IMR-90 (cell line): Measurements from ENCODE around the gene ADGRV1.

Experiments
- FOS ChIP-seq: fragments of 150-350 bp; IDR thresholded peaks from 2 replicates; pipeline ENCODE4 v1.6.1; 2016; ENCODE audit warnings: low read depth, low read length
- NFE2L2 ChIP-seq: fragments of 150-350 bp; IDR thresholded peaks from 2 replicates; pipeline ENCODE4 v1.6.1; 2016; ENCODE audit warnings: low read depth, mild to moderate bottlenecking, low read length
- POLR2A ChIP-seq: IDR thresholded peaks from 2 replicates; pipeline ENCODE4 v1.6.1; 2012; ENCODE audit warnings: mild to moderate bottlenecking, low read depth, low read length
- TF ChIP-seq, protein P1 (sequence below): conservative IDR thresholded peaks from 2 replicates; pipeline ENCODE4 v1.5.1; 2012; ENCODE audit warnings: mild to moderate bottlenecking, low read depth, low read length, improper control_type of control experiment
- TF ChIP-seq, protein P2 (sequence below): fragments of 150-350 bp; IDR thresholded peaks from 2 replicates; pipeline ENCODE4 v1.6.1; 2017; ENCODE audit warnings: mild to moderate bottlenecking, antibody characterized with exemption, low read length, low read depth

DNA sequence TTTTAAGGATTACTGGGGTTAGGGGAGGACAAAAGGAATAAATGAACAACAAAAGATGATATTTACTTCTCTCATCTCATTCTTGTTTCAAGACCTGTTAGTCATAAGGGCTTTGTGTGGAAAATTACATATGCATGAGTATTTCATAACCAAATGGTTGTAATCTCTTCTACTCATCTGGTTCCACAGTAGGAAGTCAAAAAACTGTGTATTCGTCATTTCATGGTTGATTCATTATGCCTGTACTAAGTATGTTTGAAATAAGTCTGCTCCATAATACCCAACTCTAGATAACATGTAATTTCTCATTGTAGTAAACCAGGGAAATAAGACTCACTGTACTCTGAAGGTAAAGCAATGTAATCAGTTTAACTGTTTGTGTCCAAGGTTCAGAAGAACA, 611.7 kb downstream of the ADGRV1 start:
- TF ChIP-seq, protein P1, sequence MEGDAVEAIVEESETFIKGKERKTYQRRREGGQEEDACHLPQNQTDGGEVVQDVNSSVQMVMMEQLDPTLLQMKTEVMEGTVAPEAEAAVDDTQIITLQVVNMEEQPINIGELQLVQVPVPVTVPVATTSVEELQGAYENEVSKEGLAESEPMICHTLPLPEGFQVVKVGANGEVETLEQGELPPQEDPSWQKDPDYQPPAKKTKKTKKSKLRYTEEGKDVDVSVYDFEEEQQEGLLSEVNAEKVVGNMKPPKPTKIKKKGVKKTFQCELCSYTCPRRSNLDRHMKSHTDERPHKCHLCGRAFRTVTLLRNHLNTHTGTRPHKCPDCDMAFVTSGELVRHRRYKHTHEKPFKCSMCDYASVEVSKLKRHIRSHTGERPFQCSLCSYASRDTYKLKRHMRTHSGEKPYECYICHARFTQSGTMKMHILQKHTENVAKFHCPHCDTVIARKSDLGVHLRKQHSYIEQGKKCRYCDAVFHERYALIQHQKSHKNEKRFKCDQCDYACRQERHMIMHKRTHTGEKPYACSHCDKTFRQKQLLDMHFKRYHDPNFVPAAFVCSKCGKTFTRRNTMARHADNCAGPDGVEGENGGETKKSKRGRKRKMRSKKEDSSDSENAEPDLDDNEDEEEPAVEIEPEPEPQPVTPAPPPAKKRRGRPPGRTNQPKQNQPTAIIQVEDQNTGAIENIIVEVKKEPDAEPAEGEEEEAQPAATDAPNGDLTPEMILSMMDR, result no peak
- no peak for TF ChIP-seq POLR2A
- no peak for TF ChIP-seq FOS
- TF ChIP-seq, protein P2, sequence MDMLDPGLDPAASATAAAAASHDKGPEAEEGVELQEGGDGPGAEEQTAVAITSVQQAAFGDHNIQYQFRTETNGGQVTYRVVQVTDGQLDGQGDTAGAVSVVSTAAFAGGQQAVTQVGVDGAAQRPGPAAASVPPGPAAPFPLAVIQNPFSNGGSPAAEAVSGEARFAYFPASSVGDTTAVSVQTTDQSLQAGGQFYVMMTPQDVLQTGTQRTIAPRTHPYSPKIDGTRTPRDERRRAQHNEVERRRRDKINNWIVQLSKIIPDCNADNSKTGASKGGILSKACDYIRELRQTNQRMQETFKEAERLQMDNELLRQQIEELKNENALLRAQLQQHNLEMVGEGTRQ, result no peak
- TF ChIP-seq NFE2L2, result no peak
